IMR-90 (cell line): ENCODE measurements around the gene PRR14L. TPM values are rescaled to one million over a fixed set of nuclear protein-coding genes. Genes with fewer than 3 reads are reported as not detected.

Source experiments
- ATAC-seq: fragments of 200-7000 bp; cut with Tn5 transposase; 2 replicates; pipeline ENCODE4 v1.9.1; 2020; ENCODE audit warnings: low read depth, mild to moderate bottlenecking, moderate library complexity
- BruUV-seq: library from RNA; stranded (reverse); fragments of 400-500 nt; replicated peaks from 2 replicates; lab custom pipeline; 2021; lab: Mats Ljungman, UMichigan
- CTCF ChIA-PET: fragments of 300-600 bp; formaldehyde crosslinking; extraction: SDS; loops from one replicate; lab custom pipeline; 2021; ENCODE audit warnings: antibody characterized with exemption; lab: Yijun Ruan, JAX
- POLR2A ChIA-PET: fragments of 300-600 bp; sonication (Branson Sonifier 250); formaldehyde crosslinking; loops from one replicate; lab custom pipeline; 2022; ENCODE audit warnings: antibody characterized with exemption; ENCODE audit not compliant: unreplicated experiment; lab: Charles Lee
- DNase-seq: peaks from one replicate; pipeline ENCODE4 v3.0.0; 2013
- H2AFZ ChIP-seq: replicated peaks from 2 replicates; pipeline ENCODE3; 2013; ENCODE audit warnings: low read length, mild to moderate bottlenecking; ENCODE audit not compliant: poor library complexity
- H2AK5ac ChIP-seq: 2 replicates; pipeline ENCODE4 v1.6.1; 2013; ENCODE audit warnings: low read depth, low read length, inconsistent platforms
- H2AK9ac ChIP-seq: replicated peaks from 2 replicates; pipeline ENCODE3; 2013; ENCODE audit warnings: mild to moderate bottlenecking, low read depth, low read length, moderate library complexity; ENCODE audit not compliant: poor library complexity
- H2BK120ac ChIP-seq: 2 replicates; pipeline ENCODE4 v1.6.1; 2013; ENCODE audit warnings: low read depth, low read length, inconsistent platforms
- H2BK15ac ChIP-seq: 3 replicates; pipeline ENCODE4 v1.6.1; 2013; ENCODE audit warnings: low read depth, low read length, inconsistent platforms
- H2BK20ac ChIP-seq: 2 replicates; pipeline ENCODE4 v1.6.1; 2013; ENCODE audit warnings: low read depth, mild to moderate bottlenecking, inconsistent platforms, low read length, moderate library complexity
- H2BK5ac ChIP-seq: 2 replicates; pipeline ENCODE4 v1.6.1; 2013; ENCODE audit warnings: mild to moderate bottlenecking, low read depth, low read length, inconsistent platforms; ENCODE audit not compliant: poor library complexity, severe bottlenecking
- H3K14ac ChIP-seq: replicated peaks from 2 replicates; pipeline ENCODE4 v1.6.1; 2013; ENCODE audit warnings: low read depth, low read length, inconsistent platforms
- H3K18ac ChIP-seq: 2 replicates; pipeline ENCODE4 v1.6.1; 2013; ENCODE audit warnings: low read depth, low read length, control low read depth
- H3K23ac ChIP-seq: 2 replicates; pipeline ENCODE4 v1.6.1; 2013; ENCODE audit warnings: low read depth, low read length, inconsistent platforms
- H3K27ac ChIP-seq: 2 replicates; pipeline ENCODE4 v1.5.1; 2013; ENCODE audit warnings: mild to moderate bottlenecking, control low read depth, low read length; ENCODE audit not compliant: insufficient read depth
- H3K27me3 ChIP-seq: 2 replicates; pipeline ENCODE4 v1.6.1; 2013; ENCODE audit warnings: low read length; ENCODE audit not compliant: control insufficient read depth, insufficient read depth
- H3K36me3 ChIP-seq: 2 replicates; pipeline ENCODE4 v1.6.1; 2013; ENCODE audit warnings: low read length, mixed read lengths; ENCODE audit not compliant: control insufficient read depth, insufficient read depth
- H3K4ac ChIP-seq: 2 replicates; pipeline ENCODE4 v1.6.1; 2013; ENCODE audit warnings: low read depth, low read length, inconsistent platforms
- H3K4me1 ChIP-seq: 2 replicates; pipeline ENCODE4 v1.6.1; 2013; ENCODE audit warnings: low read length, mixed read lengths; ENCODE audit not compliant: control insufficient read depth, insufficient read depth
- H3K4me2 ChIP-seq: 2 replicates; pipeline ENCODE4 v1.6.1; 2013; ENCODE audit warnings: low read depth, mild to moderate bottlenecking, control low read depth, low read length, moderate library complexity
- H3K4me3 ChIP-seq: 2 replicates; pipeline ENCODE4 v1.5.1; 2013; ENCODE audit warnings: low read depth, mild to moderate bottlenecking, control low read depth, low read length, moderate library complexity; ENCODE audit not compliant: insufficient read depth
- H3K56ac ChIP-seq: 2 replicates; pipeline ENCODE4 v1.6.1; 2013; ENCODE audit warnings: low read length, inconsistent platforms; ENCODE audit not compliant: insufficient read depth; ENCODE audit errors: extremely low read depth
- H3K79me1 ChIP-seq, 2 experiments: 2 replicates each; pipeline ENCODE4 v1.6.1; 2013; ENCODE audit warnings: low read length in 2 of 2, inconsistent platforms in 1 of 2, low read depth in 1 of 2
- H3K9ac ChIP-seq: 2 replicates; pipeline ENCODE4 v1.6.1; 2013; ENCODE audit warnings: low read depth, low read length, control low read depth
- H3K9me1 ChIP-seq: 2 replicates; pipeline ENCODE4 v1.6.1; 2013; ENCODE audit warnings: low read length, inconsistent platforms; ENCODE audit not compliant: insufficient read depth
- H3K9me3 ChIP-seq: 2 replicates; pipeline ENCODE4 v1.6.1; 2013; ENCODE audit warnings: low read length; ENCODE audit not compliant: control insufficient read depth, insufficient read depth
- H4K20me1 ChIP-seq: 2 replicates; pipeline ENCODE4 v1.6.1; 2013; ENCODE audit warnings: low read length, inconsistent platforms; ENCODE audit not compliant: insufficient read depth
- H4K5ac ChIP-seq: 2 replicates; pipeline ENCODE4 v1.6.1; 2013; ENCODE audit warnings: mild to moderate bottlenecking, low read depth, low read length, control low read depth
- H4K8ac ChIP-seq, 2 experiments: 2 replicates each; pipeline ENCODE4 v1.6.1; 2013; ENCODE audit warnings: low read depth in 2 of 2, low read length in 2 of 2, control low read depth in 1 of 2, inconsistent platforms in 1 of 2
- H4K91ac ChIP-seq: 2 replicates; pipeline ENCODE4 v1.6.1; 2013; ENCODE audit warnings: low read depth, low read length, inconsistent platforms; ENCODE audit not compliant: insufficient read depth
- MAFK ChIP-seq: IDR thresholded peaks from 2 replicates; pipeline ENCODE4 v1.6.1; 2012; ENCODE audit warnings: low read depth, low read length, improper control_type of control experiment
- WGBS, 2 experiments: methylation state at CpG; one replicate each; pipeline versions ENCODE4 v1.1.5 to v1.1.7; 2013; ENCODE audit warnings: missing lambda C conversion rate in 2 of 2; ENCODE audit not compliant: insufficient read length in 1 of 2; ENCODE audit errors: extremely low coverage in 2 of 2; 5-methylcytosine and 5-hydroxymethylcytosine counted together
- dilution Hi-C: fragments of 300-500 bp; cut with HindIII; formaldehyde crosslinking; loops from one replicate; pipeline ENCODE4 v1.14.3; 2018; ENCODE audit warnings: low sequenced_read_pairs; ENCODE audit not compliant: unreplicated experiment
- in situ Hi-C: fragments of 300-500 bp; cut with MboI; formaldehyde crosslinking; loops from 3 replicates; pipeline ENCODE4 v1.14.3; 2019; ENCODE audit warnings: low sequenced_read_pairs, inconsistent platforms, mixed read lengths
- intact Hi-C: fragments of 100-400 bp; cut with micrococcal nuclease; formaldehyde crosslinking; loops from 2 replicates; pipeline ENCODE4 v1.10.0; 2022
- polyA plus RNA-seq, 3 experiments: library from polyadenylated mRNA; depleted of rRNA; stranded (reverse); fragments of >200 nt; gene quantifications; 2 replicates each; pipeline ENCODE4 v1.2.3, GENCODE V29; 2012; ENCODE audit warnings: low replicate concordance in 1 of 3
- total RNA-seq: library from RNA; depleted of rRNA; stranded (reverse); fragments of >200 nt; gene quantifications from 2 replicates; pipeline ENCODE4 v1.2.3, GENCODE V29; 2012

The PRR14L gene
- total and polyA plus RNA-seq, 2 of the 4 experiments (the other 2 are of a cell fraction) = 9.0 to 19.7 TPM

DNA sequence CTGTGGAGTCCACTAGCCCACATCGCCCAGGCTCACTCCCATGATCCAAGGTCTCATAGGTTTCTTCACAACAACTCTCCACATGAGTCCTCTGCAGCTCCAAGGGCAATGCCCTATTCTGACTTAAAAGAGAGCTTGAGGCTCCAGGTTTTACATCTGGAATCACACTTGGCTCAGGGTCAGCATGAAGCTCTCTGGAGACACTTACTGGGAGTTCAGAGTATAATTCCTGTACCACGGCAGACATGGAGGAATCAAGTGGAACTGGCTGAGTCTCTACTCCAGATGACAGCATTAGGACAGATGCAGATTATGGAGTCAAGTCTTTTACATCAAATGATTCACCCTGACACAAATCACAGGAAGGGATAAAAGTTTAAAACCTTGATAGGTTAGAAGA is 11.4 kb downstream of the PRR14L start:
- intact Hi-C loops (no loop called here), dilution Hi-C loops (no loop called here), in situ Hi-C loops (no loop called here)
- Histone ChIP-seq H2BK5ac (no peak overlapping the region), H3K4me1 (peaks cover 6% of the 10 kb centered on the region), H3K9ac (no peak overlapping the region), H2BK120ac (no peak overlapping the region), H2AFZ (no peak overlapping the region), H2AK9ac (peak overlapping the region; percentile 5), H3K4me3 (no peak overlapping the region), H3K9me1 (0 out of 2 replicates have a peak, but pooled peaks cover 8% of the 10 kb centered on the region), H4K5ac (no peak overlapping the region), H2AK5ac (no peak overlapping the region; the same call in 1 of the 2 replicates), H3K18ac (no peak overlapping the region), H3K9me3 (no peaks in the 10 kb centered on the region), H3K36me3 (peaks cover 13% of the 10 kb centered on the region), H4K8ac (no peak overlapping the region), H3K56ac (no peak overlapping the region), H3K79me1 (peaks cover 24 to 60% of the 10 kb centered on the region in 2 experiments), H3K23ac (no peak overlapping the region; the same call in 1 of the 2 replicates), H4K91ac (no peak overlapping the region), H2BK15ac (no peak overlapping the region), H3K27ac (no peak overlapping the region), H2BK20ac (no peak overlapping the region), H3K4ac (no peak overlapping the region), H3K14ac (no peak overlapping the region), H3K4me2 (no peak overlapping the region), H3K27me3 (no peaks in the 10 kb centered on the region), H4K20me1 (peaks cover 22% of the 10 kb centered on the region)
- 80% methylated on average over 1 of the region's 2 CpGs; no CpG with 5 or more reads in 1 of the 2 experiments for WGBS, 2 experiments
- no TSS peak for BruUV-seq
- ChIA-PET CTCF (no interaction called here), POLR2A (no interaction called here)
- ATAC-seq (no peak), DNase-seq (no peak)
- no peak for TF ChIP-seq MAFK
